Left lung (tissue), 10 donors: ENCODE results near the gene LYPD3. TPM values are rescaled to one million over a fixed set of nuclear protein-coding genes. Genes with fewer than 3 reads are reported as not detected.

Experiments
- ATAC-seq: fragments of 200-7000 bp; cut with Tn5 transposase; one replicate; pipeline ENCODE4 v1.9.1; 2020; ENCODE audit warnings: moderate library complexity
- DNase-seq, 4 donors: peaks; one replicate each; pipeline ENCODE4 v3.0.0-alpha.2; 2013 to 2020
- H3K27ac ChIP-seq, 2 donors: fragments of 200-600 bp; sonication (generic) in 1 of 2; one replicate each; pipeline versions ENCODE4 v1.5.0 to v1.8.0; 2020 to 2021
- H3K27me3 ChIP-seq, 2 donors: fragments of 200-600 bp; sonication (generic) in 1 of 2; one replicate each; pipeline versions ENCODE4 v1.5.0 to v1.8.0; 2020 to 2021
- H3K36me3 ChIP-seq, 2 donors: fragments of 200-600 bp; sonication (generic) in 1 of 2; one replicate each; pipeline versions ENCODE4 v1.5.0 to v1.8.0; 2020 to 2021
- H3K4me1 ChIP-seq, 2 donors: fragments of 200-600 bp; one replicate each; pipeline ENCODE4 v1.8.0; 2021
- H3K4me3 ChIP-seq, 2 donors: fragments of 200-600 bp; sonication (generic) in 1 of 2; one replicate each; pipeline versions ENCODE4 v1.5.0 to v1.8.0; 2020 to 2021; ENCODE audit warnings: mild to moderate bottlenecking in 1 of 2
- H3K9me3 ChIP-seq, 2 donors: fragments of 200-600 bp; sonication (generic) in 1 of 2; one replicate each; pipeline versions ENCODE4 v1.5.0 to v1.8.0; 2020 to 2021
- CTCF ChIP-seq, 2 donors: fragments of 200-600 bp; sonication (generic) in 1 of 2; IDR thresholded peaks; one replicate each; pipeline versions ENCODE4 v1.5.0 to v1.8.0; 2021; ENCODE audit warnings: antibody characterized with exemption in 2 of 2
- intact Hi-C, 2 donors: fragments of 100-400 bp; cut with DNase I; formaldehyde crosslinking; loops; one replicate each; pipeline versions ENCODE4 v1.11.2 to v1.14.2; 2022
- polyA plus RNA-seq, 6 donors: library from polyadenylated mRNA; unstranded; fragments of 120-200 nt; gene quantifications; one replicate each; pipeline ENCODE4 v1.2.1, GENCODE V29; 2013; ENCODE audit not compliant: insufficient read length in 6 of 6
- total RNA-seq, 2 donors: library from RNA; stranded (reverse); fragmentation: NEBNext Ultra II Directional; extraction: Animal tissue kit (Norgen Biotek cat#: 25700); gene quantifications; one replicate each; pipeline ENCODE4 v1.2.1, GENCODE V29; 2021
- donor health status: DM: no; HTN: yes; CAD: no.
- donor health status: DM: no; HTN: no; CAD: no.

LYPD3 gene
- total and polyA plus RNA-seq, 8 donors: 0.73 to 2.1 (median 1.2) TPM

- H3K4me1 ChIP-seq: peaks cover 0 to 17% of the 10 kb centered on the region in 2 donors
- H3K36me3 ChIP-seq: no peaks in the 10 kb centered on the region
- H3K4me3 ChIP-seq: peak overlapping the region; percentile 20 to 39
- peak; percentile 77 to 97 (median 94) for DNase-seq
- intact Hi-C loops: no loop called here
- peak overlapping the region; percentile 54 to 64 for H3K27ac ChIP-seq
- peak; percentile 98 for ATAC-seq
- no peaks in the 10 kb centered on the region for H3K27me3 ChIP-seq
- H3K9me3 ChIP-seq: no peaks in the 10 kb centered on the region
- no peak for TF ChIP-seq CTCF (IDR thresholded peaks at IDR 0.05)
Observed at GRCh38 chr19:43474986-43475705, 9.7 kb upstream of the LYPD3 start.

- DNase-seq: no peak
- peaks cover 0 to 17% of the 10 kb centered on the region in 2 donors for H3K4me1 ChIP-seq
- H3K4me3 ChIP-seq: peak overlapping the region in 1 of 2 donors; percentile 39
- intact Hi-C loops: no loop called here
- no peaks in the 10 kb centered on the region for H3K9me3 ChIP-seq
- no peak for ATAC-seq
- H3K27ac ChIP-seq: peak overlapping the region in 1 of 2 donors; percentile 64
- H3K27me3 ChIP-seq: no peaks in the 10 kb centered on the region
- TF ChIP-seq CTCF (IDR thresholded peaks at IDR 0.05): no peak
- H3K36me3 ChIP-seq: no peaks in the 10 kb centered on the region
Observed at GRCh38 chr19:43474487-43474886, 9.1 kb upstream of the LYPD3 start.

DNA sequence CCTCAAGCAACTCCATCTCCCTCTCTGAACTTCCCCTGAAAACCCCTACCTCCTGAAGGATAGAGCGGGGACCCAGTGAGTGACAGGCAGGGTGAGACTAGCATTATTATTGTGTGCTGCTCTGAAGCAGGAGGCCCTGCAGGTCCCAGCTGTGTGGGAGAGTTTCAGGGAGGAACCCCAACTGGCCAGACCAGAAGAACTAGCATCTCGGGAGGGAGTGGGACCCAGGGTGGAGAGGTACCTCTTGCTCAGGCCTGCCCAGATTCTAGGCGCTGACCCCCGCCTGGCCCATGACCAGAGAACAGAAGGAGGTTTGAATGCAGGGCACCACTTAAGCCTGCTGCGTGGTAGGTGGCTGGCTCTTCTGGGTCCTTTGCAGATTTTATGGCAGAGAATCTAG lies 5.7 kb upstream of the LYPD3 start:
- DNase-seq (no peak), ATAC-seq (no peak)
- H3K4me3 ChIP-seq: no peak overlapping the region
- no peaks in the 10 kb centered on the region for H3K36me3 ChIP-seq
- peaks cover 0 to 28% of the 10 kb centered on the region in 2 donors for H3K4me1 ChIP-seq
- H3K27me3 ChIP-seq: peaks cover 0 to under 1% of the 10 kb centered on the region in 2 donors
- TF ChIP-seq CTCF (IDR thresholded peaks at IDR 0.05): no peak
- no peaks in the 10 kb centered on the region for H3K9me3 ChIP-seq
- no peak overlapping the region for H3K27ac ChIP-seq
- intact Hi-C loops: no loop called here

- ATAC-seq (no peak), DNase-seq (no peak)
- Histone ChIP-seq H3K4me3 (no peak overlapping the region), H3K4me1 (peaks cover 0 to 28% of the 10 kb centered on the region in 2 donors), H3K36me3 (no peaks in the 10 kb centered on the region), H3K9me3 (no peaks in the 10 kb centered on the region), H3K27ac (no peak overlapping the region), H3K27me3 (peaks cover 0 to 8% of the 10 kb centered on the region in 2 donors)
- intact Hi-C loops: no loop called here
- no peak for TF ChIP-seq CTCF (IDR thresholded peaks at IDR 0.05)
Observed at GRCh38 chr19:43470288-43470687, 4.9 kb upstream of the LYPD3 start.

GRCh38 chr19:43469160-43469480 lies 3.7 kb upstream of the LYPD3 start:
- TF ChIP-seq CTCF (IDR thresholded peaks at IDR 0.05): no peak
- Histone ChIP-seq H3K4me1 (peaks cover 4 to 29% of the 10 kb centered on the region in 2 donors), H3K27ac (no peak overlapping the region), H3K27me3 (peaks cover 0 to 20% of the 10 kb centered on the region in 2 donors), H3K4me3 (no peak overlapping the region), H3K36me3 (no peaks in the 10 kb centered on the region), H3K9me3 (no peaks in the 10 kb centered on the region)
- ATAC-seq (no peak), DNase-seq (no peak)
- intact Hi-C loops: no loop called here
